Keratinocyte (primary cell): ENCODE measurements around the gene HEPACAM. TPM values are rescaled to one million over a fixed set of nuclear protein-coding genes. Genes with fewer than 3 reads are reported as not detected.
A peak's percentile ranks its signal among the peaks of the same experiment; 100 is the strongest.

Experiments used
- DNase-seq: peaks from one replicate; pipeline ENCODE4 v3.0.0-alpha.2; 2011; ENCODE audit warnings: low read depth, missing footprints, low spot score
- FAIRE-seq: peaks from 2 replicates; lab custom pipeline; 2011; peaks lifted over from hg19 to GRCh38; lab: Jason Lieb, UNC
- H2AFZ ChIP-seq: 2 replicates; pipeline ENCODE4 v1.6.0; 2012; ENCODE audit warnings: low read length, control low read depth, inconsistent platforms; ENCODE audit not compliant: control insufficient read depth
- H3K27ac ChIP-seq: 2 replicates; pipeline ENCODE4 v1.5.1; 2011; ENCODE audit warnings: low read length; ENCODE audit not compliant: control insufficient read depth, insufficient read depth
- H3K27me3 ChIP-seq: 3 replicates; pipeline ENCODE4 v1.6.0; 2011; ENCODE audit warnings: low read length; ENCODE audit not compliant: control insufficient read depth, insufficient read depth; ENCODE audit errors: extremely low read depth
- H3K36me3 ChIP-seq, 2 experiments: 2 replicates in 1 of 2; 3 replicates in 1 of 2; pipeline ENCODE4 v1.5.1; 2011; ENCODE audit warnings: low read length in 2 of 2, mild to moderate bottlenecking in 1 of 2; ENCODE audit not compliant: control insufficient read depth in 2 of 2, insufficient read depth in 2 of 2; ENCODE audit errors: extremely low read depth in 1 of 2
- H3K4me1 ChIP-seq: 3 replicates; pipeline ENCODE4 v1.5.1; 2011; ENCODE audit warnings: low read length; ENCODE audit not compliant: control insufficient read depth, insufficient read depth; ENCODE audit errors: extremely low read depth
- H3K4me2 ChIP-seq: 3 replicates; pipeline ENCODE4 v1.6.0; 2011; ENCODE audit warnings: low read depth, low read length; ENCODE audit not compliant: control insufficient read depth, insufficient read depth; ENCODE audit errors: extremely low read depth
- H3K4me3 ChIP-seq, 3 experiments: fragments of 200-600 bp in 1 of 3; sonication (generic) in 1 of 3; 2 replicates in 2 of 3; 3 replicates in 1 of 3; pipeline ENCODE4 v1.5.1; 2011 to 2016; ENCODE audit warnings: low read length in 3 of 3, mild to moderate bottlenecking in 3 of 3, control low read depth in 2 of 3, inconsistent platforms in 1 of 3, low read depth in 1 of 3, mixed read lengths in 1 of 3, mixed run types in 1 of 3, moderate library complexity in 1 of 3; ENCODE audit not compliant: control insufficient read depth in 2 of 3, insufficient read depth in 2 of 3; ENCODE audit errors: extremely low read depth in 1 of 3
- H3K79me2 ChIP-seq: 2 replicates; pipeline ENCODE4 v1.6.0; 2012; ENCODE audit warnings: low read length; ENCODE audit not compliant: control insufficient read depth, insufficient read depth
- H3K9ac ChIP-seq: 3 replicates; pipeline ENCODE4 v1.6.0; 2011; ENCODE audit warnings: low read length; ENCODE audit not compliant: control insufficient read depth, insufficient read depth; ENCODE audit errors: extremely low read depth
- H3K9me1 ChIP-seq: 3 replicates; pipeline ENCODE4 v1.6.0; 2011; ENCODE audit warnings: low read length; ENCODE audit not compliant: control insufficient read depth, insufficient read depth; ENCODE audit errors: extremely low read depth
- H3K9me3 ChIP-seq: 2 replicates; pipeline ENCODE4 v1.5.1; 2012; ENCODE audit warnings: low read depth, low read length; ENCODE audit not compliant: control insufficient read depth
- H4K20me1 ChIP-seq: 3 replicates; pipeline ENCODE4 v1.6.0; 2011; ENCODE audit warnings: low read length; ENCODE audit not compliant: control insufficient read depth, insufficient read depth; ENCODE audit errors: extremely low read depth
- EZH2 ChIP-seq: IDR thresholded peaks from one replicate; pipeline ENCODE4 v1.6.1; 2012; ENCODE audit warnings: inconsistent platforms, mild to moderate bottlenecking, low read length, moderate library complexity
- dilution Hi-C: fragments of 300-500 bp; cut with MboI; formaldehyde crosslinking; loops from one replicate; pipeline ENCODE4 v1.7.0; 2020; ENCODE audit warnings: low sequenced_read_pairs; ENCODE audit not compliant: extremely low pct_ligation_motif_present
- polyA plus RNA-seq, 5 experiments: library from polyadenylated mRNA; depleted of rRNA in 3 of 5; stranded (reverse) in 3 of 5; stranded (forward) in 1 of 5; unstranded in 1 of 5; fragments of >200 nt; gene quantifications; 1 replicate in 1 of 5; 2 replicates in 3 of 5; 3 replicates in 1 of 5; pipeline versions ENCODE4 v1.2.1 to v1.2.3, GENCODE V29; 2011 to 2012; ENCODE audit warnings: missing spikeins in 2 of 5, low read depth in 1 of 5, low replicate concordance in 1 of 5
- TF ChIP-seq, protein P1 (sequence below), 3 experiments: IDR thresholded peaks in 1 of 3; conservative IDR thresholded peaks in 1 of 3; optimal IDR thresholded peaks in 1 of 3; 2 replicates in 2 of 3; 3 replicates in 1 of 3; pipeline versions ENCODE3 to v1.5.1; 2011; ENCODE audit warnings: low read length in 3 of 3, mild to moderate bottlenecking in 3 of 3, moderate library complexity in 2 of 3, control low read depth in 1 of 3, inconsistent platforms in 1 of 3; ENCODE audit not compliant: insufficient read depth in 2 of 3; ENCODE audit errors: extremely low read depth in 1 of 3

The HEPACAM gene
- polyA plus RNA-seq, 1 donor (not counting 4 experiments of a cell fraction or from before 2014, with no cell fraction given): not detected

DNA sequence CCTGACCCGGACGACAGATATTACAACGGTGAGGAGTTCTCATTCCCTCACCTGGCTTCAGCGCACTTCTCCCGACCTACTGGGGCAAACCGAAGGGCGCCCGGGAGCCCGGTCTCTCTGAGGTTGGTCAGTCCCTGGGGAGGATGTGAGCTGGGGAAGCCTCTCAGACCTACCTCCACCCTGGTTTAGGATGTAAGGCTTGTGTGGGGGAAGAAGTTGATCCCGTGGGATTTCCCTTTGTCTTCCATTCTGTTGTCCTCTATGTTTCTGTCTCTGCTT lies 58.3 kb downstream of the HEPACAM start:
- peak overlapping the region in 1 of 3 experiments; percentile 77 for H3K4me3 ChIP-seq
- DNase-seq: no peak
- TF ChIP-seq, protein P1, sequence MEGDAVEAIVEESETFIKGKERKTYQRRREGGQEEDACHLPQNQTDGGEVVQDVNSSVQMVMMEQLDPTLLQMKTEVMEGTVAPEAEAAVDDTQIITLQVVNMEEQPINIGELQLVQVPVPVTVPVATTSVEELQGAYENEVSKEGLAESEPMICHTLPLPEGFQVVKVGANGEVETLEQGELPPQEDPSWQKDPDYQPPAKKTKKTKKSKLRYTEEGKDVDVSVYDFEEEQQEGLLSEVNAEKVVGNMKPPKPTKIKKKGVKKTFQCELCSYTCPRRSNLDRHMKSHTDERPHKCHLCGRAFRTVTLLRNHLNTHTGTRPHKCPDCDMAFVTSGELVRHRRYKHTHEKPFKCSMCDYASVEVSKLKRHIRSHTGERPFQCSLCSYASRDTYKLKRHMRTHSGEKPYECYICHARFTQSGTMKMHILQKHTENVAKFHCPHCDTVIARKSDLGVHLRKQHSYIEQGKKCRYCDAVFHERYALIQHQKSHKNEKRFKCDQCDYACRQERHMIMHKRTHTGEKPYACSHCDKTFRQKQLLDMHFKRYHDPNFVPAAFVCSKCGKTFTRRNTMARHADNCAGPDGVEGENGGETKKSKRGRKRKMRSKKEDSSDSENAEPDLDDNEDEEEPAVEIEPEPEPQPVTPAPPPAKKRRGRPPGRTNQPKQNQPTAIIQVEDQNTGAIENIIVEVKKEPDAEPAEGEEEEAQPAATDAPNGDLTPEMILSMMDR (optimal IDR thresholded peaks at IDR 0.05 in 1 of 3, IDR thresholded peaks at IDR 0.05 in 1 of 3, conservative IDR thresholded peaks at IDR 0.05 in 1 of 3; ENCODE audit: extremely low read depth in 1 of 3, insufficient read depth in 2 of 3, low read length in 3 of 3): no peak
- no peak for TF ChIP-seq EZH2
- H3K4me2 ChIP-seq: peak overlapping the region; percentile 90
- peaks cover 0 to 1% of the 10 kb centered on the region in 2 experiments for H3K36me3 ChIP-seq
- H3K27ac ChIP-seq: no peak overlapping the region
- peaks cover 20% of the 10 kb centered on the region for H3K27me3 ChIP-seq
- H3K9me3 ChIP-seq: no peaks in the 10 kb centered on the region
- H3K9ac ChIP-seq: no peak overlapping the region
- H2AFZ ChIP-seq: no peak overlapping the region
- no peaks in the 10 kb centered on the region for H3K79me2 ChIP-seq
- no peak for FAIRE-seq
- dilution Hi-C loops: no loop called here
- no peaks in the 10 kb centered on the region for H3K9me1 ChIP-seq
- peaks cover 15% of the 10 kb centered on the region for H3K4me1 ChIP-seq
- H4K20me1 ChIP-seq: no peaks in the 10 kb centered on the region

- Histone ChIP-seq H3K4me2 (peak overlapping the region; percentile 90), H2AFZ (peak overlapping the region; percentile 96), H3K4me3 (peak overlapping the region; percentile 50 to 77 (median 74)), H3K36me3 (peaks cover 0 to 1% of the 10 kb centered on the region in 2 experiments), H3K9me3 (no peaks in the 10 kb centered on the region), H3K27ac (peak overlapping the region; percentile 73), H3K9ac (peak overlapping the region; percentile 90), H3K9me1 (no peaks in the 10 kb centered on the region), H3K79me2 (no peaks in the 10 kb centered on the region), H3K27me3 (peaks cover 26% of the 10 kb centered on the region), H4K20me1 (no peaks in the 10 kb centered on the region), H3K4me1 (peaks cover 15% of the 10 kb centered on the region)
- TF ChIP-seq EZH2: no peak
- TF ChIP-seq, protein P1 (optimal IDR thresholded peaks at IDR 0.05 in 1 of 3, IDR thresholded peaks at IDR 0.05 in 1 of 3, conservative IDR thresholded peaks at IDR 0.05 in 1 of 3; ENCODE audit: extremely low read depth in 1 of 3, insufficient read depth in 2 of 3, low read length in 3 of 3): no peak
- FAIRE-seq (no peak), DNase-seq (no peak)
- dilution Hi-C loops: no loop called here
These were observed 58.8 kb downstream of the HEPACAM start for GRCh38 chr11:124876818-124877630.
